ENCODE measurements around the gene HSPBP1. TPM values are rescaled to one million over a fixed set of nuclear protein-coding genes. Genes with fewer than 3 reads are reported as not detected.

Gene HSPBP1
- total and polyA plus RNA-seq, 7 donors: 23.0 to 98.2 (median 34.0) TPM

DNA sequence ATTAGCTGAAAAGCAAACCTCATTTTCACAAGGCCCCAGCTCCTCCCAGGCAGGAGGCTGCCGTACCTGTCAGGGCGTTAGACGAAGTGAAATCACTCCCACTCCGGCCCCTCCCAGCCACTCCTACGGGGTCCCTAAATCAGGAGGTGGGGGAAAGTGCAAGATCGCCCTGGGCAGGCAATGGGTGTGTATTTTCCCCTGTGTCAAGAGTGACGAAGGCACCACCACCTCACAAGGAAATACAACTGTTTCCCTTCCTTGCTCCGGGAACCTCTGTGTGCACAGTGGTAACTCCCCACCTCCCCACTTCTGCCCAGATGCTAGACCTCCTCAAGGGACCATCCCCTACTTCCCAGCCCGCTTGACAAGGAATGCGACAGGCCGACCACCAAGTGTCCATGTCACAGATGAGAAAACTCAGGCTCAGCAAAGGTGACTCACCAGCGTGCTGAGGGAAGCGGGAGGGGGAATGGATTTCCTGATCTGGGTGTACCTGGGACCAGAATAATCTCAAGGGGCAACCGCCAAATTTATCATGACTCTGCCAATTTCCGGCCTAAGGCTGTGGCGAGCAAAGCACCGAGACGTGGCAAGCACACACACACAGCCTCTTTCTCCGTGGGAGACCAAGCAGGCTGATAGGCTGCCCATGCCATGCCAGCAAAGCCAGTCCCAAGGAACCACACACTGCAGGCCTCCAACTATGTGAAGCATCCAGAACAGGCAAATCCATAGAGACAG is 28.4 kb downstream of the HSPBP1 start:
- DNase-seq: peak in 1 of 2 donors; percentile 32
- no peaks in the 10 kb centered on the region for H3K9me3 ChIP-seq
- H3K36me3 ChIP-seq (ENCODE audit: insufficient read depth in 1 of 2, low read depth in 1 of 2): peaks cover 0 to 7% of the 10 kb centered on the region in 2 donors
- H3K27me3 ChIP-seq (ENCODE audit: insufficient read depth in 3 of 3, low read length in 2 of 3): no peaks in the 10 kb centered on the region
- ATAC-seq: no peak
- no peak overlapping the region for H3K4me3 ChIP-seq
- TF ChIP-seq, protein P1, sequence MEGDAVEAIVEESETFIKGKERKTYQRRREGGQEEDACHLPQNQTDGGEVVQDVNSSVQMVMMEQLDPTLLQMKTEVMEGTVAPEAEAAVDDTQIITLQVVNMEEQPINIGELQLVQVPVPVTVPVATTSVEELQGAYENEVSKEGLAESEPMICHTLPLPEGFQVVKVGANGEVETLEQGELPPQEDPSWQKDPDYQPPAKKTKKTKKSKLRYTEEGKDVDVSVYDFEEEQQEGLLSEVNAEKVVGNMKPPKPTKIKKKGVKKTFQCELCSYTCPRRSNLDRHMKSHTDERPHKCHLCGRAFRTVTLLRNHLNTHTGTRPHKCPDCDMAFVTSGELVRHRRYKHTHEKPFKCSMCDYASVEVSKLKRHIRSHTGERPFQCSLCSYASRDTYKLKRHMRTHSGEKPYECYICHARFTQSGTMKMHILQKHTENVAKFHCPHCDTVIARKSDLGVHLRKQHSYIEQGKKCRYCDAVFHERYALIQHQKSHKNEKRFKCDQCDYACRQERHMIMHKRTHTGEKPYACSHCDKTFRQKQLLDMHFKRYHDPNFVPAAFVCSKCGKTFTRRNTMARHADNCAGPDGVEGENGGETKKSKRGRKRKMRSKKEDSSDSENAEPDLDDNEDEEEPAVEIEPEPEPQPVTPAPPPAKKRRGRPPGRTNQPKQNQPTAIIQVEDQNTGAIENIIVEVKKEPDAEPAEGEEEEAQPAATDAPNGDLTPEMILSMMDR (IDR thresholded peaks at IDR 0.05): no peak
- peaks cover 43% of the 10 kb centered on the region for H3K4me1 ChIP-seq
- intact Hi-C loops (cut with DNase I): no loop called here
- 69 to 70% (median 69%) methylated on average over 19 of the region's 19 CpGs for WGBS, 3 donors
- H3K27ac ChIP-seq: no peak overlapping the region

DNA sequence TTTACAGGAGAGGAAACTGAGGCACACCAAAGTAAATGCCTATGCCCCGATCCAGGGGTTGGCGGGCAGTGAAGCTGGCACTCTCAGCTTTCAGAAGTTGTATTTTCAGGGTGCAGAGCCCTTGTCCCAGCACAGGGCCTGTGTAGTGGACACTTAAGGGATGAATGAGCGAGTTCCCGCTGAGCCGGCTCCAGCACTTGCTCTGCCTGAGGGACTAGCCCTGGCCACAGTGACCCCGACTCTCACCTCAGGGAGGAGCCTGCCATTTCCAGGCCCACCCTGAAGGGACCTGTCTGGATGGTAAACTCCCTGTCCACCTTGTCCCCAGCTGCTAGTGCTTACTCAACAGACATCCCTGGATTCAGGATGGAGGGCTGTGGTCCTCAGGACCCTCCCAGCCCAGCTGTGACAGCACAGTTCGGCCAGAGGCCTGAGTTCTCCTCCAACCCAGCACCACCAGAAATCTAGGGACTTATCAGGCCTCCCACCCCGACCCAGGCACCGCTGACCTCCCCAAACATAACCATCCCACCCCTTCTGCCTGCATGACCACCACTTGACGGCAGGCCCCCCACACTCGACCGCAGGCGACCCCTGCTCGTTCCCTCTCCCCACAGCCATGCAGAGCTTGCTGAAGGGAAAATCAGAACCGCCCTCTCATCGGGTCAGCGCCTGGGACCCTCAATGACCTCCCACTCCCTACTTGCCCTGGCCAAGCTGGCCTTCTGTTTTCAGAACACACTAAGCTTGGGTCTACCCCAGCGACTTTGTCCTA is 29.5 kb downstream of the HSPBP1 start:
- Histone ChIP-seq H3K9me3 (no peaks in the 10 kb centered on the region), H3K4me3 (no peak overlapping the region), H3K4me1 (peaks cover 33% of the 10 kb centered on the region), H3K36me3 (ENCODE audit: insufficient read depth in 1 of 2, low read depth in 1 of 2) (peaks cover 0 to 18% of the 10 kb centered on the region in 2 donors), H3K27ac (no peak overlapping the region), H3K27me3 (ENCODE audit: insufficient read depth in 3 of 3, low read length in 2 of 3) (no peaks in the 10 kb centered on the region)
- no peak for ATAC-seq
- DNase-seq: peak in 1 of 2 donors; percentile 28
- 90 to 97% (median 93%) methylated on average over 18 of the region's 18 CpGs for WGBS, 3 donors
- TF ChIP-seq, protein P1 (IDR thresholded peaks at IDR 0.05): no peak
- intact Hi-C loops (cut with DNase I): no loop called here

DNA sequence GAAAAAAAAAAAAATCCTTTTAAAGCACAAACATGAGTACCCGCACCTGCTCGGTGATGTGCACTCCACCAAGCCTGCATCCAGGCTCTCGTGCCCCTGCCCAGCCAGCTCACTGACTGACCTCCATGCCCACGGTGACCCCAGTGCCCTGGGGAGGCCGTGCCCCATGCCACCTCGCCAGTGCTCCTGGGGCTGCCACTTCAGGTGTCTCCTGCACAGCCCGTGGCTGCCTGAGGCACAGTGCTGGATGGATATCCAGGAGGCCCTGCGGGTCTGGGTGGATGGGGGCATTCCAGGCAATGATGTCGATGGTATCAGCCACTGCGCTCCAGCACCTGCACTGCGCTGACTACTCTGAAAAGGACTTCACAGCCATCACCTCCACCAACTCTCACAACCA is 30.1 kb downstream of the HSPBP1 start:
- 89 to 90% (median 90%) methylated on average over 11 of the region's 11 CpGs for WGBS, 3 donors
- peaks cover 27% of the 10 kb centered on the region for H3K4me1 ChIP-seq
- no peak for ATAC-seq
- TF ChIP-seq, protein P1 (IDR thresholded peaks at IDR 0.05): no peak
- H3K36me3 ChIP-seq (ENCODE audit: insufficient read depth in 1 of 2, low read depth in 1 of 2): peaks cover 0 to 24% of the 10 kb centered on the region in 2 donors
- no peaks in the 10 kb centered on the region for H3K9me3 ChIP-seq
- no peak overlapping the region for H3K27ac ChIP-seq
- no peaks in the 10 kb centered on the region for H3K27me3 ChIP-seq (ENCODE audit: insufficient read depth in 3 of 3, low read length in 2 of 3)
- DNase-seq: peak in 1 of 2 donors; percentile 44
- H3K4me3 ChIP-seq: no peak overlapping the region
- intact Hi-C loops (cut with DNase I): no loop called here

DNA sequence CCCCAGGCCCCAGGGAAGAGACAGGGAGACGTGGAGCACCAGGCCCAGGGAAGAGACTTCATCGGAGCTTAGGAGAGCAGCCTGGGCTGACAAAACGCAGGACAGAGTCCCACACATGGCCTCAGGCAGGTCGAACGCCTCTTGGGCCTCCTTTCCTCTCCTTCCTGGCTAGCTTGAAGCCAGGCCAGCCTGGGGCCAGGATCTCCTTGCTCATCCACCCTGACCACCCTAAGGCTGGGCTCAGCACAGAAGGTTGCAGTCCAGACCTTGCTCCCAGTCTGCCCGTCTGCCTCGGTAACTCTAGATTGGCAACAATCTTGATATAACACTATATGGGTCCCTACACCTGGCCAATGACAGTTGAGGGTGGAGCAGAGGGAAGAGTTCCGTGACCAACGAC is 31.2 kb downstream of the HSPBP1 start:
- TF ChIP-seq, protein P1 (IDR thresholded peaks at IDR 0.05): no peak
- H3K9me3 ChIP-seq: no peaks in the 10 kb centered on the region
- intact Hi-C loops (cut with DNase I): no loop called here
- 72 to 79% (median 75%) methylated on average over 9 of the region's 9 CpGs for WGBS, 3 donors
- H3K27me3 ChIP-seq (ENCODE audit: insufficient read depth in 3 of 3, low read length in 2 of 3): no peaks in the 10 kb centered on the region
- peaks cover 0 to 35% of the 10 kb centered on the region in 2 donors for H3K36me3 ChIP-seq (ENCODE audit: insufficient read depth in 1 of 2, low read depth in 1 of 2)
- no peak for ATAC-seq
- no peak for DNase-seq
- H3K27ac ChIP-seq: no peak overlapping the region
- H3K4me1 ChIP-seq: peaks cover 15% of the 10 kb centered on the region
- no peak overlapping the region for H3K4me3 ChIP-seq
